ENCODE data around the gene TTLL10.

DNA sequence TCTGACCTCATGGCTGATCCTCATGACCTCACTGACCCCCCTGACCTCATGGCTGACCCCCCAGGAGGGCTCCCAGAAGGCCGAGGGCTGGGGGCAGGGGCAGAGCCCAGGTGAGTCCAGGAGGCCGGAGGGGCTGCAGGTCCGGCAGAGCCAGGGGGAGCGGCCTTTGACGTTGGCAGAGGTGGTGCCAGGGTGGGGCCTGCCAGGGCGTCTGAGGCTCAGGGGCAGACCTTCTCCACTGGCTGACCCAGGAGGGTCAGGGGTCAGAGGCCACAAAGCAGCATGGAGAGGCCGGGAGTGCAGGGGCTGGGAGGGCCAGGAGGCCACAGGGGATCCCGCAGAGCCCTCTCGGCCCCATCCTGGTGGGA, 28.1 kb upstream of the TTLL10 start:
- TF ChIP-seq, protein P1, sequence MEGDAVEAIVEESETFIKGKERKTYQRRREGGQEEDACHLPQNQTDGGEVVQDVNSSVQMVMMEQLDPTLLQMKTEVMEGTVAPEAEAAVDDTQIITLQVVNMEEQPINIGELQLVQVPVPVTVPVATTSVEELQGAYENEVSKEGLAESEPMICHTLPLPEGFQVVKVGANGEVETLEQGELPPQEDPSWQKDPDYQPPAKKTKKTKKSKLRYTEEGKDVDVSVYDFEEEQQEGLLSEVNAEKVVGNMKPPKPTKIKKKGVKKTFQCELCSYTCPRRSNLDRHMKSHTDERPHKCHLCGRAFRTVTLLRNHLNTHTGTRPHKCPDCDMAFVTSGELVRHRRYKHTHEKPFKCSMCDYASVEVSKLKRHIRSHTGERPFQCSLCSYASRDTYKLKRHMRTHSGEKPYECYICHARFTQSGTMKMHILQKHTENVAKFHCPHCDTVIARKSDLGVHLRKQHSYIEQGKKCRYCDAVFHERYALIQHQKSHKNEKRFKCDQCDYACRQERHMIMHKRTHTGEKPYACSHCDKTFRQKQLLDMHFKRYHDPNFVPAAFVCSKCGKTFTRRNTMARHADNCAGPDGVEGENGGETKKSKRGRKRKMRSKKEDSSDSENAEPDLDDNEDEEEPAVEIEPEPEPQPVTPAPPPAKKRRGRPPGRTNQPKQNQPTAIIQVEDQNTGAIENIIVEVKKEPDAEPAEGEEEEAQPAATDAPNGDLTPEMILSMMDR (IDR thresholded peaks at IDR 0.05) = no peak
- TF ChIP-seq POLR2A (IDR thresholded peaks at IDR 0.05) = no peak
